HG03558 (cell line): Measurements from ENCODE around the gene EIF2B4.
"Not testable (repeated sequence)": the region's sequence is repeated elsewhere in the genome, so short reads cannot be mapped to it uniquely, and the experiment has no call there.

Experiments used
- ATAC-seq: cut with Tn5 transposase; IDR thresholded peaks from one replicate; pipeline ENCODE4 v1.9.1; 2021; ENCODE audit warnings: moderate number of reproducible peaks; ENCODE audit not compliant: unreplicated experiment; ENCODE audit errors: extremely low read depth

The EIF2B4 gene

GRCh38 chr2:27350106-27350693, 19.9 kb downstream of the EIF2B4 start:
- ATAC-seq, result no peak

- ATAC-seq, result no peak
Observed at GRCh38 chr2:27347641-27348040, 22.5 kb downstream of the EIF2B4 start.

- no peak for ATAC-seq
Observed at GRCh38 chr2:27336173-27336572, 34.0 kb downstream of the EIF2B4 start.

GRCh38 chr2:27335311-27335710, 34.8 kb downstream of the EIF2B4 start:
- no peak for ATAC-seq

GRCh38 chr2:27324720-27325119, 45.4 kb downstream of the EIF2B4 start:
- no peak for ATAC-seq

GRCh38 chr2:27323596-27324285, 46.4 kb downstream of the EIF2B4 start:
- ATAC-seq, result no peak

- ATAC-seq, result peak; percentile 61
Observed at GRCh38 chr2:27322766-27323595, 47.2 kb downstream of the EIF2B4 start, which contains the start of gene MPV17. TSS of gene MPV17 (minus strand) at chr2:27323097. CDS start at chr2:27322517, 580 bp downstream.

- ATAC-seq, result no peak
Observed at GRCh38 chr2:27322301-27322765, 47.8 kb downstream of the EIF2B4 start.

- ATAC-seq, result no peak
Observed at GRCh38 chr2:27320958-27321543, 49.1 kb downstream of the EIF2B4 start.

GRCh38 chr2:27319839-27320238, 50.3 kb downstream of the EIF2B4 start:
- not testable (repeated sequence) for ATAC-seq

- no peak for ATAC-seq
Observed at GRCh38 chr2:27316655-27317412, 53.3 kb downstream of the EIF2B4 start.

- ATAC-seq, result no peak
Observed at GRCh38 chr2:27315122-27315521, 55.0 kb downstream of the EIF2B4 start.

- ATAC-seq, result no peak
Observed at GRCh38 chr2:27314709-27315108, 55.4 kb downstream of the EIF2B4 start.
